Melanocyte of skin (primary cell): Measurements from ENCODE around the gene SCN5A. TPM values are rescaled to one million over a fixed set of nuclear protein-coding genes. Genes with fewer than 3 reads are reported as not detected.

ENCODE experiments used
- small RNA-seq, 2 donors: library from RNA; depleted of rRNA; stranded (forward); fragments of <200 nt; gene quantifications; one replicate each; pipeline ENCODE3, GENCODE V24; 2012
- total RNA-seq, 2 donors: library from RNA; depleted of rRNA; stranded (reverse); fragments of >200 nt; gene quantifications; 2 replicates each; pipeline ENCODE4 v1.2.3, GENCODE V29; 2012

Gene SCN5A
- total RNA-seq = not detected

GRCh38 chr3:38649500-38650247 is at the start of gene SCN5A:
SCN5A (minus strand) TSS chr3:38649687; CDS start chr3:38633307, 16,380 bp downstream.

Small RNA genes within 50 kb of the gene (small RNA-seq; reads per million reads assigned to genes)
- 0 reads per million in 2 donors for gene RF00019

Other genes with a start within 250 kb of the SCN5A start
- gene ACVR2B, start 195.8 kb downstream of the SCN5A start, total RNA-seq = 1 to 10 TPM; 4.5 to 5.0 TPM
- 10 to 100 TPM in 1 of 2 donors, 1 to 10 TPM in 1; 9.6 to 14.7 TPM for gene EXOG, start 153.3 kb downstream of the SCN5A start, total RNA-seq
- not detected for gene SCN10A, start 166.5 kb upstream of the SCN5A start, total RNA-seq